ENCODE results near the gene ITK.

ITK gene

DNA sequence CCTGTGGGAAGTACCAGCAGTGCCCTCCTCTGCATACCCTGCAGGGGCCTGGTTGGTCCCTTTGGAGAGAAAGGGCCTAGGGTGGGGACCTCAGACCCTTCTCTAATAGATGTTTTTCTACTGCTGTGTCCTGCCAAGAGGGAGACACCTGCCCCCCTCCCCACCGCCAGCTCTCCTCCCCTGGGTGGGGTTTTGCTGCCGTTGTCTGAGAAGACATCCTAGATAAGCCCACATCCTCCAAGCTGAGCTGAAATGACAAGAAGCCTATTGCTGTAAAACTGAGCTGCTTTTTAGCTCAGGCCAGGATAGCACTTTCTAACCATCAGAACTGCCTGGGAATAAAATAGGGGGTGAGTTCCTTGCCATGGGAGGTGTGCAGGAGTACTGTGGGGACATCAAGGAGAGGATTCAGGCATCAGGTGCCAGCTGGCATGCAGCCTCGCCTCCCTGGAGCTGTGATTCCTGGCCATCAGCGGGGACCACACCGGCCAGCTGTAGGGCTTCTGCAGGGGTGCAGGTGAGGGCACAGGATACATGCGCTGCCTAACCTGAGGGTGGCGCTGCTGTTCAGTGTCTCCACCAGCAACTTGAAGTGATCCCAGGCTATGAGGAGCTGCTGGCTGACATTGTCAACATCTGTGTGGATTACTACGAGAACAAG is 123.2 kb downstream of the ITK start:
- in situ Hi-C loops (cut with MboI; ENCODE audit: low sequenced_read_pairs): no loop called here
